Fibroblast of mammary gland (primary cell): ENCODE measurements around the gene RNU6-9.
"Not testable (repeated sequence)": the region's sequence is repeated elsewhere in the genome, so short reads cannot be mapped to it uniquely, and the experiment has no call there.

Experiments used
- DNase-seq: peaks from one replicate; pipeline ENCODE4 v3.0.0-alpha.2; 2010; ENCODE audit warnings: low read depth
- H3K4me3 ChIP-seq: 2 replicates; pipeline ENCODE4 v1.5.1; 2011; ENCODE audit warnings: low read depth, mild to moderate bottlenecking, low read length, moderate library complexity; ENCODE audit not compliant: control insufficient read depth
- TF ChIP-seq, protein P1 (sequence below): conservative IDR thresholded peaks from 2 replicates; pipeline ENCODE4 v1.5.1; 2011; ENCODE audit warnings: low read depth, low read length, inconsistent platforms; ENCODE audit not compliant: control insufficient read depth, insufficient read depth

The RNU6-9 gene

DNA sequence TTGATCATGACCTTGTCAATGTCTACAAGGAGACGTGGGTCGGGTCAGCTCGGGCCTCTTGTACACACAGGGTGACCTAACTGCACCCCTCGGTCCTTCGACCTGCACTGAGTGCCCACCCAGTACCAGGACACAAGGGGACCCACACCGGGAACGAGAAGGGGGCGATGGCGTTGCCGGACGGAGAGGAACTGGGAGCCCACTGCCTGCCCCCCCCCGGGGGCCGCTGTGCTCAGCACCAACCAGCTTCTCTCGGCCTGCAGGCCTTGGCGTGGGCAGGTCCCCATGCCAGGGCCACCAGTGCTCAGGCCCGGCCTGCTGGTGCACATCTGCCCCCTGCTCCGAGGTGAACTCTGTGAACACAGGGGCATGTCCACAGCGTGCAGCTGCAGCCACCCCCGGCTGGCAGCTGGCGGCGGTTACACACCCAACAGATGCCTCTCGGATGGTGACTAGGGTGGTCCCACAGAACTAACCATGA lies 19.7 kb upstream of the RNU6-9 start:
- no peak overlapping the region for H3K4me3 ChIP-seq
- TF ChIP-seq, protein P1, sequence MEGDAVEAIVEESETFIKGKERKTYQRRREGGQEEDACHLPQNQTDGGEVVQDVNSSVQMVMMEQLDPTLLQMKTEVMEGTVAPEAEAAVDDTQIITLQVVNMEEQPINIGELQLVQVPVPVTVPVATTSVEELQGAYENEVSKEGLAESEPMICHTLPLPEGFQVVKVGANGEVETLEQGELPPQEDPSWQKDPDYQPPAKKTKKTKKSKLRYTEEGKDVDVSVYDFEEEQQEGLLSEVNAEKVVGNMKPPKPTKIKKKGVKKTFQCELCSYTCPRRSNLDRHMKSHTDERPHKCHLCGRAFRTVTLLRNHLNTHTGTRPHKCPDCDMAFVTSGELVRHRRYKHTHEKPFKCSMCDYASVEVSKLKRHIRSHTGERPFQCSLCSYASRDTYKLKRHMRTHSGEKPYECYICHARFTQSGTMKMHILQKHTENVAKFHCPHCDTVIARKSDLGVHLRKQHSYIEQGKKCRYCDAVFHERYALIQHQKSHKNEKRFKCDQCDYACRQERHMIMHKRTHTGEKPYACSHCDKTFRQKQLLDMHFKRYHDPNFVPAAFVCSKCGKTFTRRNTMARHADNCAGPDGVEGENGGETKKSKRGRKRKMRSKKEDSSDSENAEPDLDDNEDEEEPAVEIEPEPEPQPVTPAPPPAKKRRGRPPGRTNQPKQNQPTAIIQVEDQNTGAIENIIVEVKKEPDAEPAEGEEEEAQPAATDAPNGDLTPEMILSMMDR: no peak

DNA sequence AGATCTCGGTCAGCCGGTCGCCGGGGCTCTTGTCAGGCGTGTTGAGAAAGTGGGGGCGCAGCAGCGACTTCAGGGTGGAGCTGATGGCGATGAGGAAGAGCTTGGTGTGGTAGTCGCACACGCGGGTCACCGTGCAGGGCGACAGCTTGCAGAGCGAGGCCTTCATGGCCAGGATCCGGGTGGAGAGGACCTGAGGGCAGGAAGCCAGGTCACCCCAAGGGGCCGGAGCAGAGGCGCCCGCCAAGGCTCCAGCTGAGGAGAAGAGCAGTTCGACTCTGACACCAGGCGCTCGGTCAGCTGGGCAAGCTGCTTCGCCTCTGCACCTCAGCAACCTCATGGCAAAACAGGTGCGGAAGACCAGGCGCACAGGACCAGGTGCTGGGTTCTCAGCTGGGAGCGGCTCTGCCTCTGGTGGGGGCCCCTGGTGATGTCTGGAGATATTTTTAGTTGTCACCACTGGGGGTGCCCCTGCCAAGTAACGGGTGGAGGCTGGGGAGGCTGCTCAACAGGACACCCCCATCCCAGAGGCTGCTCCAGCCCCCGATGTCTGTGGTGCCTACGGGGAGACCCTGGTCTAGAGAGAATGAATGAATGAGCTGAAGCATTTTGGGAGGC lies 17.9 kb upstream of the RNU6-9 start:
- no peak overlapping the region for H3K4me3 ChIP-seq
- DNase-seq: no peak

More for the DNA sequence above, 19.7 kb upstream of the RNU6-9 start:
- no peak for DNase-seq

DNA sequence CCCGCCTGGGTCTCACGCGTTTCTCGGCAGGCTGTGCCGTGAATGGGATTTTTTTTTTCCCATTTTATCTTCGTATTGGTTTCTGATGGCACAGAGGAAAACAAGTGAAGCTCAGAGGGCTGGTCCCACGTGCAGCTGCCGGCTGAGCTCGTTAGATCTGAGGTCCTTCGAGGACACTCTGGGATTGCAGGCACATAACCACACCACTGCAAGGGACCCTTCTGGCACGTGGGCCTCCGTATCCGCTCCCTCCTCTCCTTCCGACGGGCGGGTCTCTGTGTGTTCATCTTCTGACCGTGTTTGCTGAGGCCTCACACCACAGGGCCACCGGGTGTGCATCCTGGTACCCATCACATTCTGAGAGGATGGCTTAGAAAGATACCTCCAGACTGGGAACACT lies 17.2 kb upstream of the RNU6-9 start:
- TF ChIP-seq, protein P1: no peak
- DNase-seq: no peak
- H3K4me3 ChIP-seq: no peak overlapping the region

More for the DNA sequence above, 17.9 kb upstream of the RNU6-9 start:
- TF ChIP-seq, protein P1: no peak

DNA sequence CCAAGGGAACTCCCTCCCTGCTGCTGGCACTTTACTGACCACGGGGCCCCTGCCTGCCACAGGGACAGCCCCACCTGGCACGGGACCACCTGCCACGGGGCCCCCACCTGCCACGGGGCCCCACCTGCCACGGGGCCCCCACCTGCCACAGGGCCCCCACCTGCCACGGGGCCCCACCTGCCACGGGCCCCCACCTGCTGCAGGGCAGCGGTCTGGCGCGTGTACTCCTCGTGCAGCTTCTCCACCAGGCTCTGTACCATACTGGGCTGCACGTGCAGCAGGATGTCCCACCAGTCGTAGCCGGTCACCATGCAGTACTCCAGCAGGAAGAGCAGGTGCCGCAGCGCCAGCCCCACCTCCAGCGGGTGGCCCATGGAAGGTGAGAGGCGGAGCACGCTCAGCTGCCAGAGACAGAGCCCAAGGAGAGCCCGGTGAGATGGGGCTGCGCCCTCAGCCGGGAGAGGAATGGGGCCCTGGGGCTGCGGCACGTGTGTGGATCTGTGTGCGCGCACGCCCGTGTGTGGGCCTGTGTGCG lies 16.4 kb upstream of the RNU6-9 start:
- TF ChIP-seq, protein P1: no peak
- no peak for DNase-seq
- no peak overlapping the region for H3K4me3 ChIP-seq

DNA sequence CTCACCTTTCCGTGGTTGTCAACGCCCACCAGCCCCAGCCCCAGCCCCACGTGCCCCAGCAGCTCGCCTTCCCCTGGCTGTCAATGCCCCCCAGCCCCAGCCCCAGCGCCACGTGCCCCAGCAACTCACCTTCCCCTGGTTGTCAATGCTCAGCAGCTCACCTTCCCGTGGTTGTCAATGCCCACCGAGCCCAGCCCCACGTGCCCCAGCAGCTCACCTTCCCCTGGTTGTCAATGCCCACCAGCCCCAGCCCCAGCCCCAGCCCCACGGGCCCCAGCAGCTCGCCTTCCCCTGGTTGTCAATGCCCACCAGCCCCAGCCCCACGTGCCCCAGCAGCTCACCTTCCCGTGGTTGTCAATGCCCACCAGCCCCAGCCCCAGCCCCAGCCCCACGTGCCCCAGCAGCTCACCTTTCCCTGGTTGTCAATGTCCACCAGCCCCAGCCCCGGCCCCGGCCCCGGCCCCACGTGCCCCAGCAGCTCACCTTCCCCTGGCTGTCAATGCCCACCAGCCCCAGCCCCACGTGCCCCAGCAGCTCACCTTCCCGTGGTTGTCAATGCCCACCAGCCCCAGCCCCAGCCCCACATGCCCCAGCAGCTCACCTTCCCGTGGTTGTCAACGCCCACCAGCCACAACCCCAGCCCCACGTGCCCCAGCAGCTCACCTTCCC lies 15.2 kb upstream of the RNU6-9 start:
- not testable (repeated sequence) for H3K4me3 ChIP-seq, DNase-seq

DNA sequence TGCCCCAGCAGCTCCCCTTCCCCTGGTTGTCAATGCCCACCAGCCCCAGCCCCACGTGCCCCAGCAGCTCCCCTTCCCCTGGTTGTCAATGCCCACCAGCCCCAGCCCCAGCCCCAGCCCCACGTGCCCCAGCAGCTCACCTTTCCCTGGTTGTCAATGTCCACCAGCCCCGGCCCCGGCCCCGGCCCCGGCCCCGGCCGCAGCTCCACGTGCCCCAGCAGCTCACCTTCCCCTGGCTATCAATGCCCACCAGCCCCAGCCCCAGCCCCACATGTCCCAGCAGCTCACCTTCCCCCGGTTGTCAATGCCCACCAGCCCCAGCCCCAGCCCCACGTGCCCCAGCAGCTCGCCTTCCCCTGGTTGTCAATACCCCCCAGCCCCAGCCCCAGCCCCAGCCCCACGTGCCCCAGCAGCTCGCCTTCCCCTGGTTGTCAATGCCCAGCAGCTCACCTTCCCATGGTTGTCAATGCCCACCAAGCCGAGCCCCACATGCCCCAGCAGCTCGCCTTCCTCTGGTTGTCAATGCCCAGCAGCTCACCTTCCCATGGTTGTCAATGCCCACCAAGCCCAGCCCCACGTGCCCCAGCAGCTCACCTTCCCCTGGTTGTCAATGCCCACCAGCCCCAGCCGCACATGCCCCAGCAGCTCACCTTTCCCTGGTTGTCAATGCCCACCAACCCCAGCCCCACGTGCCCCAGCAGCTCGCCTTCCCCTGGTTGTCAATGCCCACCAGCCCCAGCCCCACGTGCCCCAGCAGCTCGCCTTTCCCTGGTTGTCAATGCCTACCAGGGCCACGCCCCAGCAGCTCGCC lies 14.3 kb upstream of the RNU6-9 start:
- DNase-seq, H3K4me3 ChIP-seq: not testable (repeated sequence)

DNA sequence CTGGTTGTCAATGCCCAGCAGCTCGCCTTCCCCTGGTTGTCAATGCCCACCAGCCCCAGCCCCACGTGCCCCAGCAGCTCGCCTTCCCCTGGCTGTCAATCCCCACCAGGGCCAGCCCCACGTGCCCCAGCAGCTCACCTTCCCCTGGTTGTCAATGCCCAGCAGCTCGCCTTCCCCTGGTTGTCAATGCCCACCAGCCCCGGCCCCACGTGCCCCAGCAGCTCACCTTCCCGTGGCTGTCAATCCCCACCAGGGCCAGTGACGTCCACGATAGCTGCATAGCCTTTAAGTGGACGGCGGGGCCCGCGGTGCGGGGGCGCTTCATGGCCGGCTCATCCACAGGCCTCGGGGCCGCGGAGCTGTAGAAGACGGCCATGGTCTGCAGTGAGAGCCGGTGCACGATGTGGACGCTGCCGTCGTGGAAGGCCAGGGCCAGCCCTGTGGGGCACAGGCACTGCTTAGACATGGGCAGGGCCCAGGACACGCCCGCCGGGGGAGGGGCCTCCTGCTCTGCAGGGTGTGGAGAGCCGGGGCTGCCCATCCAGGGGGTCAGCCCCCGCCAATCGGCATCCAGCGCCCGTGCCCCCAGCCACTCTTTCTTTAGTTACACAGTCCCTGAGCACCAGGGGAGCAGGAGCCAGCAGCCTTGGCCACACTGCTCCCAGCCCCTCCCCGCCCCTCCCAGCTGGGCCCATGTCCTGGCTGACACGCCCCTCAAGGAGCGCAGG lies 13.4 kb upstream of the RNU6-9 start:
- H3K4me3 ChIP-seq: no peak overlapping the region
- DNase-seq: no peak
- TF ChIP-seq, protein P1: no peak
